ENCODE results near the gene TMEM151B.

DNA sequence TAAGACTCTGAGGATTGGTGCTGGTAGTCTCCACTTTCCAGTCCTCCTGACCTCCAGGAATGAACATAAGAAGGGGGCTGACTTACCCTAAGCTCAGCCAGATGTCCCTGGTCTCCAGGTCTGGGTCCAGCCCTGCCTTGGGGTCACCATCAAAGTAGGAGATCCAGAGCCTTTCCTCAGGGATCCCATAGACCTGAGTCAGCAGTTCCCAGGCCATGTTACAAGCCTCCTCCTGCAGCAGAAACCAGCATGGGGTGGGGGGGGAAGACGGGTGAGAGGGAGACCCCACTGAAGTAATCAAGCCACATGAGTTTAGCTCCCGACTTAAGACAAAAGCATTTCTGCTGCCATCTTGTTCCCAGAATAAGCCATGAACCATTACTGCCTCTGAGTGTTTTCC, 41.1 kb downstream of the TMEM151B start:
- TF ChIP-seq POLR2A (IDR thresholded peaks at IDR 0.05; ENCODE audit: low read length) (no peak), RCOR1 (IDR thresholded peaks at IDR 0.05; ENCODE audit: low read depth, low read length) (no peak)
- TF ChIP-seq, protein P1, sequence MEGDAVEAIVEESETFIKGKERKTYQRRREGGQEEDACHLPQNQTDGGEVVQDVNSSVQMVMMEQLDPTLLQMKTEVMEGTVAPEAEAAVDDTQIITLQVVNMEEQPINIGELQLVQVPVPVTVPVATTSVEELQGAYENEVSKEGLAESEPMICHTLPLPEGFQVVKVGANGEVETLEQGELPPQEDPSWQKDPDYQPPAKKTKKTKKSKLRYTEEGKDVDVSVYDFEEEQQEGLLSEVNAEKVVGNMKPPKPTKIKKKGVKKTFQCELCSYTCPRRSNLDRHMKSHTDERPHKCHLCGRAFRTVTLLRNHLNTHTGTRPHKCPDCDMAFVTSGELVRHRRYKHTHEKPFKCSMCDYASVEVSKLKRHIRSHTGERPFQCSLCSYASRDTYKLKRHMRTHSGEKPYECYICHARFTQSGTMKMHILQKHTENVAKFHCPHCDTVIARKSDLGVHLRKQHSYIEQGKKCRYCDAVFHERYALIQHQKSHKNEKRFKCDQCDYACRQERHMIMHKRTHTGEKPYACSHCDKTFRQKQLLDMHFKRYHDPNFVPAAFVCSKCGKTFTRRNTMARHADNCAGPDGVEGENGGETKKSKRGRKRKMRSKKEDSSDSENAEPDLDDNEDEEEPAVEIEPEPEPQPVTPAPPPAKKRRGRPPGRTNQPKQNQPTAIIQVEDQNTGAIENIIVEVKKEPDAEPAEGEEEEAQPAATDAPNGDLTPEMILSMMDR (IDR thresholded peaks at IDR 0.05): no peak
- TF ChIP-seq, protein P2, sequence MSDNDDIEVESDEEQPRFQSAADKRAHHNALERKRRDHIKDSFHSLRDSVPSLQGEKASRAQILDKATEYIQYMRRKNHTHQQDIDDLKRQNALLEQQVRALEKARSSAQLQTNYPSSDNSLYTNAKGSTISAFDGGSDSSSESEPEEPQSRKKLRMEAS (IDR thresholded peaks at IDR 0.05): no peak
- TF ChIP-seq, protein P3, sequence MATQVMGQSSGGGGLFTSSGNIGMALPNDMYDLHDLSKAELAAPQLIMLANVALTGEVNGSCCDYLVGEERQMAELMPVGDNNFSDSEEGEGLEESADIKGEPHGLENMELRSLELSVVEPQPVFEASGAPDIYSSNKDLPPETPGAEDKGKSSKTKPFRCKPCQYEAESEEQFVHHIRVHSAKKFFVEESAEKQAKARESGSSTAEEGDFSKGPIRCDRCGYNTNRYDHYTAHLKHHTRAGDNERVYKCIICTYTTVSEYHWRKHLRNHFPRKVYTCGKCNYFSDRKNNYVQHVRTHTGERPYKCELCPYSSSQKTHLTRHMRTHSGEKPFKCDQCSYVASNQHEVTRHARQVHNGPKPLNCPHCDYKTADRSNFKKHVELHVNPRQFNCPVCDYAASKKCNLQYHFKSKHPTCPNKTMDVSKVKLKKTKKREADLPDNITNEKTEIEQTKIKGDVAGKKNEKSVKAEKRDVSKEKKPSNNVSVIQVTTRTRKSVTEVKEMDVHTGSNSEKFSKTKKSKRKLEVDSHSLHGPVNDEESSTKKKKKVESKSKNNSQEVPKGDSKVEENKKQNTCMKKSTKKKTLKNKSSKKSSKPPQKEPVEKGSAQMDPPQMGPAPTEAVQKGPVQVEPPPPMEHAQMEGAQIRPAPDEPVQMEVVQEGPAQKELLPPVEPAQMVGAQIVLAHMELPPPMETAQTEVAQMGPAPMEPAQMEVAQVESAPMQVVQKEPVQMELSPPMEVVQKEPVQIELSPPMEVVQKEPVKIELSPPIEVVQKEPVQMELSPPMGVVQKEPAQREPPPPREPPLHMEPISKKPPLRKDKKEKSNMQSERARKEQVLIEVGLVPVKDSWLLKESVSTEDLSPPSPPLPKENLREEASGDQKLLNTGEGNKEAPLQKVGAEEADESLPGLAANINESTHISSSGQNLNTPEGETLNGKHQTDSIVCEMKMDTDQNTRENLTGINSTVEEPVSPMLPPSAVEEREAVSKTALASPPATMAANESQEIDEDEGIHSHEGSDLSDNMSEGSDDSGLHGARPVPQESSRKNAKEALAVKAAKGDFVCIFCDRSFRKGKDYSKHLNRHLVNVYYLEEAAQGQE (IDR thresholded peaks at IDR 0.05): no peak
